ENCODE results near the gene SLC7A9.
"Not testable (repeated sequence)": the region's sequence is repeated elsewhere in the genome, so short reads cannot be mapped to it uniquely, and the experiment has no call there.

Gene SLC7A9

GRCh38 chr19:32812571-32812970 lies 57.0 kb downstream of the SLC7A9 start:
- H3K4me3 ChIP-seq (ENCODE audit: low read depth, low read length): no peak overlapping the region
- DNase-seq (ENCODE audit: low read depth): no peak

- no peak overlapping the region for H3K4me3 ChIP-seq (ENCODE audit: low read depth, low read length)
- no peak for DNase-seq (ENCODE audit: low read depth)
Observed at GRCh38 chr19:32812036-32812435, 57.5 kb downstream of the SLC7A9 start.

- no peak overlapping the region for H3K4me3 ChIP-seq (ENCODE audit: low read depth, low read length)
- DNase-seq (ENCODE audit: low read depth): no peak
Observed at GRCh38 chr19:32811151-32811550, 58.4 kb downstream of the SLC7A9 start.

GRCh38 chr19:32810452-32810851 lies 59.1 kb downstream of the SLC7A9 start:
- no peak overlapping the region for H3K4me3 ChIP-seq (ENCODE audit: low read depth, low read length)
- DNase-seq (ENCODE audit: low read depth): no peak

GRCh38 chr19:32809754-32810153 lies 59.8 kb downstream of the SLC7A9 start:
- H3K4me3 ChIP-seq (ENCODE audit: low read depth, low read length): no peak overlapping the region

GRCh38 chr19:32809254-32809653 lies 60.3 kb downstream of the SLC7A9 start:
- no peak overlapping the region for H3K4me3 ChIP-seq (ENCODE audit: low read depth, low read length)
- no peak for DNase-seq (ENCODE audit: low read depth)

More at GRCh38 chr19:32809754-32810153, 59.8 kb downstream of the SLC7A9 start:
- no peak for DNase-seq (ENCODE audit: low read depth)

GRCh38 chr19:32808236-32808635 lies 61.3 kb downstream of the SLC7A9 start:
- no peak for DNase-seq (ENCODE audit: low read depth)
- H3K4me3 ChIP-seq (ENCODE audit: low read depth, low read length): no peak overlapping the region

- H3K4me3 ChIP-seq (ENCODE audit: low read depth, low read length): no peak overlapping the region
- no peak for DNase-seq (ENCODE audit: low read depth)
Observed at GRCh38 chr19:32802840-32803239, 66.7 kb downstream of the SLC7A9 start.

- H3K4me3 ChIP-seq (ENCODE audit: low read depth, low read length): no peak overlapping the region
- DNase-seq (ENCODE audit: low read depth): no peak
Observed at GRCh38 chr19:32800754-32801153, 68.8 kb downstream of the SLC7A9 start.

- no peak overlapping the region for H3K4me3 ChIP-seq (ENCODE audit: low read depth, low read length)
- no peak for DNase-seq (ENCODE audit: low read depth)
Observed at GRCh38 chr19:32800191-32800590, 69.4 kb downstream of the SLC7A9 start.

- H3K4me3 ChIP-seq (ENCODE audit: low read depth, low read length): no peak overlapping the region
- DNase-seq (ENCODE audit: low read depth): no peak
Observed at GRCh38 chr19:32798201-32798600, 71.4 kb downstream of the SLC7A9 start.

GRCh38 chr19:32789429-32789828 lies 80.1 kb downstream of the SLC7A9 start:
- no peak for DNase-seq (ENCODE audit: low read depth)
- H3K4me3 ChIP-seq (ENCODE audit: low read depth, low read length): no peak overlapping the region

- not testable (repeated sequence) for DNase-seq (ENCODE audit: low read depth); H3K4me3 ChIP-seq (ENCODE audit: low read depth, low read length)
Observed at GRCh38 chr19:32787895-32788294, 81.7 kb downstream of the SLC7A9 start.

GRCh38 chr19:32787161-32787813 lies 82.3 kb downstream of the SLC7A9 start:
- DNase-seq (ENCODE audit: low read depth); H3K4me3 ChIP-seq (ENCODE audit: low read depth, low read length): not testable (repeated sequence)

GRCh38 chr19:32782089-32782488 lies 87.5 kb downstream of the SLC7A9 start:
- DNase-seq (ENCODE audit: low read depth); H3K4me3 ChIP-seq (ENCODE audit: low read depth, low read length): not testable (repeated sequence)

- H3K4me3 ChIP-seq (ENCODE audit: low read depth, low read length): no peak overlapping the region
- no peak for DNase-seq (ENCODE audit: low read depth)
Observed at GRCh38 chr19:32781280-32781679, 88.3 kb downstream of the SLC7A9 start.
